ENCODE data around the gene RBP7.
"Not testable (repeated sequence)": the region's sequence is repeated elsewhere in the genome, so short reads cannot be mapped to it uniquely, and the experiment has no call there.

RBP7 gene

GRCh38 chr1:9989773-9990172 is 7.3 kb upstream of the RBP7 start:
- TF ChIP-seq, protein P1, sequence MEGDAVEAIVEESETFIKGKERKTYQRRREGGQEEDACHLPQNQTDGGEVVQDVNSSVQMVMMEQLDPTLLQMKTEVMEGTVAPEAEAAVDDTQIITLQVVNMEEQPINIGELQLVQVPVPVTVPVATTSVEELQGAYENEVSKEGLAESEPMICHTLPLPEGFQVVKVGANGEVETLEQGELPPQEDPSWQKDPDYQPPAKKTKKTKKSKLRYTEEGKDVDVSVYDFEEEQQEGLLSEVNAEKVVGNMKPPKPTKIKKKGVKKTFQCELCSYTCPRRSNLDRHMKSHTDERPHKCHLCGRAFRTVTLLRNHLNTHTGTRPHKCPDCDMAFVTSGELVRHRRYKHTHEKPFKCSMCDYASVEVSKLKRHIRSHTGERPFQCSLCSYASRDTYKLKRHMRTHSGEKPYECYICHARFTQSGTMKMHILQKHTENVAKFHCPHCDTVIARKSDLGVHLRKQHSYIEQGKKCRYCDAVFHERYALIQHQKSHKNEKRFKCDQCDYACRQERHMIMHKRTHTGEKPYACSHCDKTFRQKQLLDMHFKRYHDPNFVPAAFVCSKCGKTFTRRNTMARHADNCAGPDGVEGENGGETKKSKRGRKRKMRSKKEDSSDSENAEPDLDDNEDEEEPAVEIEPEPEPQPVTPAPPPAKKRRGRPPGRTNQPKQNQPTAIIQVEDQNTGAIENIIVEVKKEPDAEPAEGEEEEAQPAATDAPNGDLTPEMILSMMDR (IDR thresholded peaks at IDR 0.05; ENCODE audit: low read length, missing control alignments): no peak
- DNase-seq (ENCODE audit: low read depth): no peak
- H3K4me3 ChIP-seq (replicated peaks; ENCODE audit: low read depth, low read length): no peak overlapping the region

DNA sequence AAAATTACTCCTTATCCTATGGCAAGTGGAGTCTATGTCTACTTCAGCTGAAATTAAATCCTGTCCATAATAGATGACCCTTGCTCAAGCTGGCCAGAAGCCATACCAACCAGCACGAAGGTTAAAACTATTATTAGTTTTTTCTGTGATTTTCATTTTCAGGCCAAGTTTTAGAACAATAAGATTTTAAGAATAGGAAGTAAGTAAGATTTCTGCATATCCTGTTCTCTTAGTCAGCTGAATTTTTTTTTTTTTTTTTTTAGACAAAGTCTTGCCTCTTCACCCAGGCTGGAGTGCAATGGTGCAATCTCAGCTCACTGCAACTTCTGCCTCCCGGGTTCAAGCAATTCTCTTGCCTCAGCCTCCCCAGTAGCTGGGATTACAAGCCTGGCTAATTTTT is 6.1 kb upstream of the RBP7 start:
- H3K4me3 ChIP-seq (replicated peaks; ENCODE audit: low read depth, low read length): no peak overlapping the region
- TF ChIP-seq, protein P1 (IDR thresholded peaks at IDR 0.05; ENCODE audit: low read length, missing control alignments): no peak
- peak; percentile 88 for DNase-seq (ENCODE audit: low read depth)

- TF ChIP-seq, protein P1 (IDR thresholded peaks at IDR 0.05; ENCODE audit: low read length, missing control alignments): no peak
- no peak for DNase-seq (ENCODE audit: low read depth)
- H3K4me3 ChIP-seq (replicated peaks; ENCODE audit: low read depth, low read length): no peak overlapping the region
Observed at GRCh38 chr1:9992910-9993309, 4.1 kb upstream of the RBP7 start.

- TF ChIP-seq, protein P1 (IDR thresholded peaks at IDR 0.05; ENCODE audit: low read length, missing control alignments): no peak
- no peak overlapping the region for H3K4me3 ChIP-seq (replicated peaks; ENCODE audit: low read depth, low read length)
- DNase-seq (ENCODE audit: low read depth): peak; percentile 46
Observed at GRCh38 chr1:9993561-9994075, 3.4 kb upstream of the RBP7 start.

DNA sequence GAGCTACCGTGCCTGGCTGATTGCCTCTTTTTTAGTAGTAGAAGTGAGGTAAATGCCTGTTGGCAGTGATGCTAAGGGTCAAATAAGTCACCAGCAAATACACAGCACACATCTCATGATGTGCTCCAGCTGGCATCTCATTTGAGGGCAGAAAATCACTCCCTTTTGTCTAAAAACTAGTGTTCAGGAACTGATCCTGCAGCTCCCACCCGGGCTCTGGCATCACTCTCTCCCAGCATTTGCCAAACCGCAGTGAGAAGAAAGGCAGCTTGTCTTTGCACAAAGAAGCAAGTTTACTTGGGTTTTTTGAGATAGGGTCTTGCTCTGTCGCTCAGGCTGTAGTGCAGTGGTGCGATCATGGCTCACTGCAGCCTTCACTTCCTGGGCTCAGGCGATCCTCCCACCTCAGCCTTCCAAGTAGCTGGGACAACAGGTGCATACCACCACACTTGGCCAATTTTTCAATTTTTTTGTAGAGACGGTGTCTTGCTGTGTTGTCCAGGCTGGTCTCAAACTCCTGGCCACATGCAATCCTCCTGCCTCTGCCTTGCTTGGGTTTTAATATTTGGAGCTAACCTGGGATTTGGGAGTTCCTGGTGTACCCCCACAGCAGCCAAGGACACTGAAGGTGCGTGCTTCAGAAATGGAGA is 4.1 kb downstream of the RBP7 start:
- H3K4me3 ChIP-seq (replicated peaks; ENCODE audit: low read depth, low read length): no peak overlapping the region
- TF ChIP-seq, protein P1 (IDR thresholded peaks at IDR 0.05; ENCODE audit: low read length, missing control alignments): no peak
- peak; percentile 52 for DNase-seq (ENCODE audit: low read depth)

GRCh38 chr1:10005248-10005647 is 8.2 kb downstream of the RBP7 start:
- H3K4me3 ChIP-seq (replicated peaks; ENCODE audit: low read depth, low read length); DNase-seq (ENCODE audit: low read depth): not testable (repeated sequence)

DNA sequence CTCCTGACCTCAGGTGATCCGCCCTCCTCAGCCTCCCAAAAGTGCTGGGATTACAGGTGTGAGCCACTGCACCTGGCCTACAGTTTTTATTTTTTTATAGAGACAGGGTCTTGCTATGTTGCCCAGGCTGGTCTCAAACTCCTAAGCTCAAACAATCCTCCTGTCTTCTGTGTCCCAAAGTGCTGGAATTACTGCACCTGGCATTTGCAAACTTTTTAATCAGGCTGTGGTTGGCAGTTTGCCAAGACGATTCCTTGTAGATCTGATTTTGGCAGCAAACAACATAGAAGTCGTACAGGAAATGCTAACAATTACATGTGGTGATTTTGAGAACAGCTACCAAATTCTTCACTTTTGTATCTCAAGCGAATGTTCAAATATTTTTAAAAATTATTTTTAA is 10.1 kb downstream of the RBP7 start:
- no peak overlapping the region for H3K4me3 ChIP-seq (replicated peaks; ENCODE audit: low read depth, low read length)
- DNase-seq (ENCODE audit: low read depth): peak; percentile 66
- TF ChIP-seq, protein P1 (IDR thresholded peaks at IDR 0.05; ENCODE audit: low read length, missing control alignments): no peak

Data from fibroblast of pulmonary artery (primary cell).